Measurements from ENCODE around the gene SOWAHD.

GRCh38 chrX:119759248-119759766 is 919 bp downstream of the SOWAHD start:
- TF ChIP-seq ATF3 (IDR thresholded peaks at IDR 0.05) (no peak), CTCF (IDR thresholded peaks at IDR 0.05 in 2 of 3, conservative IDR thresholded peaks at IDR 0.05 in 1 of 3; ENCODE audit: borderline replicate concordance in 1 of 3, insufficient read depth in 1 of 3, low read depth in 2 of 3, low read length in 2 of 3) (no peak), SRF (IDR thresholded peaks at IDR 0.05; ENCODE audit: low read depth) (no peak), POLR2A (IDR thresholded peaks at IDR 0.05; ENCODE audit: borderline replicate concordance, extremely low read depth, insufficient read depth, insufficient read length) (no peak), POLR2AphosphoS5 (IDR thresholded peaks at IDR 0.05; ENCODE audit: low read depth, low read length) (no peak), JUND (IDR thresholded peaks at IDR 0.05) (no peak), REST (IDR thresholded peaks at IDR 0.05; ENCODE audit: low read depth) (no peak), ZFX (IDR thresholded peaks at IDR 0.05) (no peak), EZH2 (IDR thresholded peaks at IDR 0.05) (no peak), YY1 (IDR thresholded peaks at IDR 0.05; ENCODE audit: extremely low read depth, insufficient replicate concordance, low read depth, low read length) (no peak), EGR1 (IDR thresholded peaks at IDR 0.05; ENCODE audit: low read depth) (no peak), EZH2phosphoT487 (IDR thresholded peaks at IDR 0.05; ENCODE audit: borderline replicate concordance) (no peak)
